Stimulated activated CD4-positive, alpha-beta T cell treated with anti-CD3 and anti-CD28 coated beads, Interleukin-1b, Interleukin-23, amount 100 ng/mL, for 4 hours (primary cell): ENCODE results near the gene PLEKHA7.

Experiments used
- DNase-seq, 2 donors: peaks; one replicate each; pipeline ENCODE4 v3.0.0-alpha.2; 2020; ENCODE audit warnings: low read depth in 2 of 2

PLEKHA7 gene

DNA sequence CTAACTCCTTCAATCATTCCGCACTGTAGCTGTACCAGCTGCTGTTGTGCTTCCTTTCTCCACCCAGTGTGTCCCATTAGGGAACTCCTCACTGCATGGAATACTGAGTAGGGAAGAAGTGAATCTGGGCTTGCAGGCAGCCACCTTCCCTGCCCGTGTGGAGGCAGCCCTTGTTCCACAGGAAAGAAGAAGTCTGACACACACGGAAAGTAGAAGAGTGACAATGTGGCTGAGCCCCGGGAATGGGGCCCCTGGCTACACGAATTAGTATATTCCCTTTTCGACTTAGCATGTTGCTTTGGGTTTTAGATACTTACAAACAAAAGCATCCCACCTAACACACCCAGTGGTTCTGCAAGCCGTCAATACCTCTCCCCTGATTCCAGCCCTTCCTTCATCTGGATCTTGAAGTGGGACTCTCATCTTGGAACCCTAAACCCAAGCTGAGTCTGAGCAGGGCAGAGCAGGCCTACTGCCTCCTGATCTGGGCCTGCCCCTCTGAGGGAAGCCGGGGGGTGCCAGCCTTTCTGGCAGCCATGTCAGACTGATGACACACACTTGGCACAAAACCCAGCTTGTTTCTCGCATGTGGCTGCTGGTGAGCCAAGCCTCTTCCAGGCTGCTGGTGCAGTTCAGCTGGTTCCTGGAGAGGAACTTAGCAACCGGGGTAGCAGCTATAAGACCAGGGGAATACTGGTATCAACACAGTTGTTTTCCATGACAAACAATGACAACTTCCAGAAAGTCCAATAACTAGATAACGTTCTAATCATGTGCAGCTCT, 204.1 kb downstream of the PLEKHA7 start:
- no peak for DNase-seq

GRCh38 chr11:16807306-16807705, 206.9 kb downstream of the PLEKHA7 start:
- DNase-seq = no peak

DNA sequence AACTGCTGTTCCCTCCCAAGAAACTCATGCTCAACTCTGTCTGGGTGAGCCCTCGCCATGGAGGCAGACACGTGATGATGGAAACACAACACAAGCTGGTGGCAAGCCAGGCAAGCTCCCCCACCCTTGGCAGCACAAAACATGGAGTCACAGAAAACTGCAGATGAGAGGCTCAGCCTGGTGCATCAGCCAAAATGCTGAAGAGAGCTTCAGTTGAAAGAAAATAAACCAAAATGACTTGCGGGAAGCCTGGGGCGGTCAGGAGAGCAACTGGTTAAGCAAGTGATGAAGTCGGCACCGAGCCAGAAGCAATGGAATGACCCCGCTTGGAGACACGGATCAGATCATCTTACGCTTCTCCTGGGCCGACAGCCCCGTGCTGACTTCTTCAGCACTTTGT, 207.4 kb downstream of the PLEKHA7 start:
- no peak for DNase-seq

DNA sequence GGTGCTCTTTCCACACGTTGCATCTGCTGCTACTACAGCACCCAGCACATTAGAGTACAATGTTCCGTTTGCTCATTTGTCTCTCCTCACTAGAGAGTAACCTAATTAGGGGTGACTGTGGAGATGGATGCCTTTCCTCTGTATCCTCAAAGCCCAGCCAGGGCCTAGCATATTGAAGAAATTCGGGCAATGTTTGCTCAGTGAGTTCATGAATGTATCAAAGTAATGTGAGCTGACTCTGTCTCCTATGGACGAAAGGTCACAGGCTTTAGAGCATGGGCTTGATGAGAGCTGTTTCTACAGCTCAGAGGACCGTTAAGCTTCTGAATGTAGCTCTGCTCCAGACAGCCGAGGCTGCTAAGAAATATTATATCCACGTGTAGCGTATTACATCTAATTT, 208.3 kb downstream of the PLEKHA7 start:
- DNase-seq = no peak

- DNase-seq = no peak
Measured at GRCh38 chr11:16804104-16804947, 209.9 kb downstream of the PLEKHA7 start.

DNA sequence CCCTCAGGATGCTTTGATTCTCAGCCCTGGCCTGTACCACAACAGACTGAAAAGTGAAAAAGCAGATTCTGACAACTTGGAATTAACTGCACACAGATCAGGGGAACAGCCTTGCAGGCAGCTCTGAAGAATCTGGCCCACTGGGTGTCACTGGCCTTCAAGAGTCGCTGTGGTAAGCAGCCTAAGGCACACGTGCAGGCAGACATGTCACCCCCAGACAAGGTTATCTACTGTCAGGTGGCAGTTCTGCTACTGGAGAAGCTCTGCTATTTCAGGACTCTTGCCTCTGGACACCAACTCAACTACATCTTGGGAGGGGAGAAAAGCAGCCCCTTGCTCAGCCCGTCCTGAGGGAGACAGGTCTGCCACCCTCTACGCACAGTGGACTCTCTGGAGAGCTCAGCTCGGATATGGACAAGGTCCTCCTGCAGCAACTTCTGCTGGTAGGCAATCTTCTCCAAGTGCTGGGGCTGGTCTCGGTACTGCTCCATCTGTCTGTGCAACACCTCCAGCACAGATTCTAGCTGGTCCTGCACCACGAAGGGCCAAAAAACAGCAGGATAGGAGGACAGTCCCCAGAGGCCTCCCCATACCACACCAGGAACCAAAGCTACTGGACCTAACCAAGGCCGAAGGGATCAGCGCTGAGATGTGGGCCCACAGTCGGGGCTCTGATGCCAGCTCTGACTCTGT, 212.8 kb downstream of the PLEKHA7 start:
- no peak for DNase-seq

- DNase-seq = no peak
Measured at GRCh38 chr11:16800382-16800781, 213.8 kb downstream of the PLEKHA7 start.

GRCh38 chr11:16799890-16800289, 214.3 kb downstream of the PLEKHA7 start:
- no peak for DNase-seq

DNA sequence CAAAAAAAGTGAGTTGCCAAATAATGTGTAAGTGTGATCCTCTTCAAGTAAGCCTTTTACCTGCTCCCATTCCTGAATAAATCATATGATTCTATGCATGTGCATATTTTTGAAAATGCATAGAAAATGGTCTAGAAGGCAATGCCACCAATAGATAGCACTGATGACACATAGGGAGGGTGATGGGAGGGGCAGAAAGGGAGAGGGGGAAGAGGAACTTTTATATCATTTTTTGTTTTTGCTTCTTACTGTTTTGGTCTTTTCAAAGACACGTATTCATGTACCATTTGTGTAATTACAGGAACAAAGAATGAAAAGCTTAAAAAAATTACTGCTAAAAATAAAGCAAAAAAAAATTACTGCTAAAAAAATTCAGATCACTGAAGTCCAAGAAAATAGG, 215.0 kb downstream of the PLEKHA7 start:
- no peak for DNase-seq

GRCh38 chr11:16797776-16798175, 216.4 kb downstream of the PLEKHA7 start:
- DNase-seq = no peak

GRCh38 chr11:16796311-16796710, 217.9 kb downstream of the PLEKHA7 start:
- no peak for DNase-seq

DNA sequence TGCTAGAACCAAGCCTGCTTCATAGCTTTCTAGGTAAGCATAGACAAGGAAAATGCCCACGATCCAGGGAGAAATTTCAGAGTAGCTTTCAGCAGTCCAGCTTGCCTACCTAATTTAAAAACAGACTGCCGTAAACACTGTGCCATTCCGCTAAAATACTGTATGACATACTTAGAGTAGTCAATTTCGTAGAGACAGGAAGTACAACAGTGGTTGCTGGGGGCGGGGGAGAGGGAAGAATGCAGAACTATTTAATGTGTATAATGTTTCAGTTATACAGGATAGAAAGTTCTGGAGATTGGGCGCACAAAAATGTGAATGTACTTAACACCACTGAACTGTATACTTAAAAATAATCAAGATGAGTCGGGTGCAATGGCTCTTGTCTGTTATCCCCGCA, 219.1 kb downstream of the PLEKHA7 start:
- DNase-seq = no peak

DNA sequence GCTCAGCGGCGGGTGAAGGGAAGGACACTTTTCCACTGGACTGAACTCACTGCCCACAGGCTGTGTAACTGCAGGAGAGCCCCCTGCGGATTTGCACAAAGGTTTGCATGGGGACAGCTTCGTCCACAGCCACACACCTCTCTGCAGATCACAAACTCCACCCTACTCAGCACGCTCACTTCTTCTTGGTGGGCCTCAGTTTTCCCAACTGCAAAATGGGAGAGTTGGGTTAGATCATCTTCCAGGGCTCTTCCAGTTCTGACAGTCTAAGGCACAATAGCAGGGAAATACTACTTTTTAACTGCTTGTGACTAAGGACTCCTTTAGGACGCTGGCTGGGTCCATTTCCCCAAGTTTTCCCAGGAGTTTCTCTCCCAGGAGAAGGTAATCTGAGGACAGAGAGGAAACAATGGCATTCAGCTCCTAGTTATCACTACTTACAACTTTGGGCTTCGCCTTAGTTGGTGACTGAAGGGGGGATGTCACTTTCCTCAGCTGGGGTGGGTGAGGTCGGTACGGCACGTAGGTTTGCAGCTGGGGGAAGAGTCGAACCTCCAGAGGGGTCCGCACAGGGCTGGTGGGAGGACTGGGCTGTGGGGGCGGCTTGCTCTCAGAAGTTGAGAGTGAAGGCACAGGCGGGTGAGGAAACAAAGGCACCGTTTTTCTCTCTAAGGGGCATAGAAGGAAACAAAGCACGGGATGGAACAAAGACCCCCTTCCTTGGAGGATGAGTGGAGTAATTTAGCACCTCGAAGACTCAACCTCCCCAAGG, 220.0 kb downstream of the PLEKHA7 start:
- no peak for DNase-seq

GRCh38 chr11:16793511-16793910, 220.7 kb downstream of the PLEKHA7 start:
- DNase-seq = no peak

DNA sequence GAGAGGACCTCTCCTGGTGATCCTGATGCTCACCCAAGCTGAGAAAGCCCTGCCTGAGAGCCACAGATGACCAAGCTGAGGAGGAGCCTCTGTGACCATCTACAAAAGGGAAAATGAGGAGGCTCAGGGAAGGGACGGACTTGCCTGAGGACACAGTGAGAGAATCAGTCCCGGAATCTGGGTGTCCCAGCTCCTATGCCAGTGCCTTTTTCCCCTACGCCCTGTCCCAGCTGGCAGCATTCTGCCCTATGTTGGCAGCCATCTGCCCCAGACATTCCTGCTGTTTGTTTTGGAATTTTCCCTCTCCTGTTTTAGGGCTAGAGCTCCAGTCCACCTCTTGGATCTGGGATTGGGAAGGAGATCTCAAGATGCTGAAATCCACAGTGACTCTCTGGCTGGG, 221.2 kb downstream of the PLEKHA7 start:
- DNase-seq = no peak

GRCh38 chr11:16792426-16792825, 221.8 kb downstream of the PLEKHA7 start:
- DNase-seq = no peak

DNA sequence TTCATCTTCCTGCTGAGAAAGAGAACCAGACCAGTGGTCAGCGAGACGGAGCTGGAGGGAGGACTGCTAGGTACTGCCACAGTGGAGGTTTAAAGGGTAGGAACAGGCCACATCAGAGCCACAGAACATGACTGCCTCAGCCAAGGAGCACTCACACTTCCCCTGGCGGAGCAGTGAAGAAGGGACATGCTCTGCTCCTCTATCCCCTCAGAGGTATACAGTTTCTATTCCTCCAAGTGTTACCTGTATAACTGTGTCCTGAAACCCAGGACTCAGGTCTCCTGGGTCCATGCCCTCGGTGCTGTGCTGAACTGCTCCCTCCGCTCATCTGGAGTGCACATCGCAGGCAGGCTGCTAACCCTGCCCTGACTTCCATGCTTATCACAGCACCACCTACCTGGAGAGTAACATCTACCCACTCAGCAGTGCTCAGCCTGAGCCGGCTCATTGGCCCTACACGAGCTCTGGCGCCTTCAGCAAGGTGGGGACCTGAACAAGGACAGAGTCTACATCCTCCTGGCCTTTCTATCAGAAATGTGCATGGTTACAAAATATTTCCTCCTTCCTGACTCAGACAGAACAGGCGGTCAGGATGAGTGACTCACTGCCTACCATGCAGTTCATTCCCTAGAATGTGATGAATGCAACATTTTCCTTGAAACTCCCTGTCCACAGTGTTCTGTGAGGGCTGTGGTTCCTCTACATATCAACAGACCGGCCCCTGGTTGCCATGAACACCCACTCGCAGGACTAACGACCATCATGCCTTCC, 222.8 kb downstream of the PLEKHA7 start:
- no peak for DNase-seq

DNA sequence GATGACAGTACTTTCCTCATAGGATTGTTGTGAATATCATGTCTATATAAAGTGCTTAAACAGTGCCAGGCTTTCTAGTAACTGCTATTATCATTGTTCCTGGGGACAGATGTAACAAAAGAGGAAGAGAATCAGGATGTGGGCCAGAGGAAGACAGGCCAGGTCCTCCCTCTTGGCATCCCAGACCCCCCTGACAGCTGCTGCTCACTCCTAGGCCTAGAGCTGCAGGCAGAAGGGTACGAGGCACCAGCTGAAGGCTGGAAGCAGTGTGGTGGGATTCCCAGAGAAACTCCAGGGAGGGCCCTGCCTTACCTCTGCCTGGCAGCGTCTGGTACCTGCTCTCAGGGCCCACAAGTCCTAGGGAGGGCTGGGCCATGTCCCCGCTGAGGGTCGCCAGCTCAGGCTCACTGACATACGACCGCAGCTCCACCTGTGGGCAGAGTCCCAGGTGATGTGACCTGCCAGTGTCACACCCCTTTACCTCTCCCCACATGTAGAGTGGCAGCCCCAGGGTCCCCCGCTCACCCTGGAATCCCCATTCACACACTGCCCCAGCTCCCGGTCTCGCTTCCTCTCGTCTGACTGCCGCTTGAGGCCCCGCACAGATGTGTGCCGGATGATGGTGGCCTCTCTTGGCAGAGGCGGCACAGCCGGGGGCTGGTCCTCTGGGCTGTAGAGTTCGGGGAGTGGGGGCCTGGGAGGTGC, 223.6 kb downstream of the PLEKHA7 start:
- DNase-seq = no peak

DNA sequence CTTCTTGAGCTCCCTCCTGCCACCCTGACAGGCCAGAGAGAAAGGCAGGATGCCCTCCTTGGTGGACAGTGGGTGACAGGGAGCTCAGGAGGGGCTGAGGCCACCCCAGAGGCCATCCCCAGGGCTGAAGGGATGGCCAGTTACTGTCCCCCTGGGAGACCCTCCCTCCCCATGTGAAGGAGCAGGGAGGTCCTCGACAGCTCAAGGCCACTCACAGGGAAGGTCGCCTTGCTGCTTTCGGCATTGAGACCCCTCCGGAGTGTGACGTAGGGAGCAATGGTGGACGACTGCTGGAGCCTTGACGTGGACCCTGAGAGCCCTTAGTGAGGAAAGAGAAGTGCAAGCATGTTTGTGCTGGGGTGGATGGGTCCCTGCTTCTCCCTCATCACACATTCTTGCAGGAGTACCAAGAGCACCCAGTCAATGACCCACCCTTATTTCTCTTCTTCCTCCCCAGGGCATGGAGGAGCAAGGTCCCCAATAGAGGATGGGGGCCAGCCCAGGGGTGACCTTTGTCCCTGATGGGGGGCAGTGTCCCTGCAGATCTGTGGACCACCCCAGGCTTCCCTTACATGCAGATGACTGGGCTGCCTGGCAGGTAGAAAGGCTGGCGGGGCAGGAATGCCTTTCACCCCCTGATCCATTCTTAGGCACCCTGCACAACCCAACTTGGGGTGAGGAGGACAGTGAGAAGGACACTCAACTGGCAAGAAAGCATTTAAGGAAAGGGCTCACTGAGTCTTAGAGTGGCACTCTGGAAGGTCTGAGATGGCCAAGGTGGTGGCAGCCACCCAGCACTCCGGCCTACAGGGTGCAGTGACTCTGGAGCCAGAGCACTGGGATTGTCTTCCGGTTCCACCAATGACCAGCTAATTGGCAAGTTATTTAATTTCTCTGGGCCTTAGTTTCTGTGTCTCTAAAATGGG, 224.4 kb downstream of the PLEKHA7 start:
- DNase-seq = no peak
